HG03520 (cell line): ENCODE data around the gene ARHGEF9.
"Not testable (repeated sequence)": the region's sequence is repeated elsewhere in the genome, so short reads cannot be mapped to it uniquely, and the experiment has no call there.

ENCODE experiments used
- ATAC-seq: cut with Tn5 transposase; IDR thresholded peaks from one replicate; pipeline ENCODE4 v1.9.1; 2021; ENCODE audit warnings: mild to moderate bottlenecking, moderate library complexity; ENCODE audit not compliant: unreplicated experiment

ARHGEF9 gene

DNA sequence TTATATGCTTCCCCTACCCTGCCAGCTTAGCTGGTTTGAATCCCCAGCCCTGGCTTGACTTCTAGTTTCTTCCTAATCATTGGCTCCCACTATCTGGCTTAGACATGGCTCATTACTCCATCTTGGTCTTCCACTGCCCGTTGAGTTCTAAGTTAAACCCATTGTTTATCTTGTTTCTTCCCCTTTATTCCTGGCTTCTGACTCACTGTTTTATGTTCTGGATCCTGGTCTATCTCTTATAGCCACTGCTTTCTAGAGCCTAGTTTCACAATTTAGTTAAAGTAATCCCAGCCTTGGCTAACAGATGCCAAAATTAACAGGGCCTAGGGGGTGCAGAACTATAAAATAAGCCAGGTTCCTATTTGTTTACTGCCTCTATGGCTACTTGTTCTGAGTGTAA, 120.9 kb downstream of the ARHGEF9 start:
- ATAC-seq: no peak

GRCh38 chrX:63661676-63662075, 123.3 kb downstream of the ARHGEF9 start:
- no peak for ATAC-seq

DNA sequence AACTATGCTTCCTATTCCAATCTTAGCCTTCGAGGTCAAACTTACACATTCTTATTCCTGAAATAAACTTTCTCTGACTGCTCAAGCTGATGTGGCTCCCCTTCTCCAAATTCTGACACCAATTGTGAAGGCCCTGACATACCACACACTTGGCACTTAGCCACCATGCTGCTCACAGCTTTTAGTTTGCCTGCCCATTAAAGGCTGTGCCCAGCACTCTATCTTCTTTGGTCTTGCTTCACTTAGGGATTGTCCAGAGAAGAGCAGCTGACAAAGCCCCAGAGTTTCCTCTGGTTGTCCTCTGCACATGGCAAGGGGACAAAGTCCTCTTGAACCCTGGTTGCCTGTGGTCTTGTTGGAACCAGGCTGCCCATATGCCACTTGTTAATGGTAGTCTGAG, 126.1 kb downstream of the ARHGEF9 start:
- ATAC-seq: no peak

DNA sequence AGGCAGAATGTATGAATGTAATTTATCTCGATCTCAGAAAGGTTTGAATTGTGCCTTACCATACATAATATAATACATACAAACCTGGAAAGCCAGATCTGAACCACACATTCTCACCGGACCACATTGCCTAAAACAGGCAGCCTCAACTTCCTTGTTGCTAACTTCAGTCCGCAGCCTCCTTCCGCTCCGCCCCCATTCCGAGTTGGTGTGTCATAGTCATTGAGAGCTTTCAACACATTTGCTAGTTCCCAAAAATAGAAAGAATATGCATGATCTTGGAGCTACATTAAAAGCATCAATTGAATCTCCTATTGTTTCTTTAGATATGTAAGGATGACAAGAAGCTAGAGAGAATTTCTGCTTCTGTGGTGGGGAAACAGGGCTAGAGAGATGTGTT, 127.2 kb downstream of the ARHGEF9 start:
- ATAC-seq: no peak

DNA sequence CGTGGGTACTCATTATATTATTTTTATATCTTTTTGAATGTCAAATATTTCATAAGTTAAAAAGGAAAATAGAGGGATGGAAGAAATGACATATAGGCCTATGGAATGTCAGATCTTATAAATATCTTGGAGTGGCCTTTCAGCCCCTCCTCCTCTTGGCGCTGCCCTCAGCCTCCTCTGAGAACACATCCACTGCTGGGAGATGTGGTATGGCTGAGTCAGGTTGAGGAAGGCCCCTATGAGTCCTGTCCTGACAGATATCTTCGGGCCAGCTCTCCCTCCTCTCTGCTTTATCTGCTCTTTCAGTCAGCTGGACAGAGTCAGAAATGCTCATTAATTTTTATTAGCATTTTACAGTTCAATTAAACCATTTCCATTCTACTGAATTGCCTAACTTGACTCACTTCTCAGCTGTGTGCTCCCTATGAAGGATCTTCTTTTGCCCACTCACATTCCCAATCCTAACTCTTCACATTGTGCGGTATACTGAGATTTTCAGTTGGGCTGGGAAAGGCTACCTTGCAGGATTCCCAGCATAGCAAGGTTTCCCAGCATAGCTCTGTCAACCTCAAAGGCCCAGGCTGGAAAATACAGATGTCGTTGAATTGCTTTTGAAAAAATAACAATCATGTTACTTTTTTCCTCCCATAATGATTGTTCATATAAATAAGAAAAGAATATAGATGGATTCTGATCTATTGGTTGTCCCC, 128.0 kb downstream of the ARHGEF9 start:
- no peak for ATAC-seq

DNA sequence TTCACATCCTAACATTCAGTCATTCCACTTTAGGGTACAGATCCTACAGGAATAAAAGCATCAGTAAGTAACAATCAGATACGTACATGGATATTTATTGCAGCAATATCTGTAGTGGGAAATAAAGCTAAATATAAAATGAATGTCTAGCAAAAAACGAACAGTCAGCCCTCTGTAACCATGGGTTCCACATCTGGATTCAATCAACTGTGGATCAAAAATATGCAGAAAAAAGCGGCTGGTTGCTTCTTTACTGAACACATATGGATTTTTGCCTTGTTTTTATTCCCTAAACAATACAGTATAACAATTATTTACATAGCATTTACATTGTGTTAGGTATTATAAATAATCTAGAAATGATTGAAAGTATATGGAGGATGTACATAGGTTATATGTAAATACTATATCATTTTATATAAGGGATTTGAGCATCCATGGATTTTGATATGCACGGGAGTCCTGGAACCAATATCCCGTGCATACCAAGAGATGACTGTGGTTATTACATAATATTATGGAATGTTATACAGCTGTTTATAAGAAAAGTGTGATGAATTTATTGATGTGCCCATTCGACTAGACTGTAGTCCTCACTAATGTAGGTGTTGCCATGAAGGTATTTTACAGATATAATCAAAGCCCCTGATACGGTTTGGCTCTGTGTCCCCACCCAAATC, 132.8 kb downstream of the ARHGEF9 start:
- no peak for ATAC-seq

DNA sequence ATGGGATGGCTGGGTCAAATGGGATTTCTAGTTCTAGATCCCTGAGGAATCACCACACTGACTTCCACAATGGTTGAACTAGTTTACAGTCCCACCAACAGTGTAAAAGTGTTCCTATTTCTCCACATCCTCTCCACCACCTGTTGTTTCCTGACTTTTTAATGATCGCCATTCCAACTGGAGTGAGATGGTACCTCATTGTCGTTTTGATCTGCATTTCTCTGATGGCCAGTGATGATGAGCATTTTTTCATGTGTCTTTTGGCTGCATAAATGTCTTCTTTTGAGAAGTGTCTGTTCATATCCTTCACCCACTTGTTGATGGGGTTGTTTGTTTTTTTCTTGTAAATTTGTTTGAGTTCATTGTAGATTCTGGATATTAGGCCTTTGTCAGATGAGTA, 139.3 kb downstream of the ARHGEF9 start:
- ATAC-seq: not testable (repeated sequence)

GRCh38 chrX:63635750-63636149, 149.3 kb downstream of the ARHGEF9 start:
- no peak for ATAC-seq

DNA sequence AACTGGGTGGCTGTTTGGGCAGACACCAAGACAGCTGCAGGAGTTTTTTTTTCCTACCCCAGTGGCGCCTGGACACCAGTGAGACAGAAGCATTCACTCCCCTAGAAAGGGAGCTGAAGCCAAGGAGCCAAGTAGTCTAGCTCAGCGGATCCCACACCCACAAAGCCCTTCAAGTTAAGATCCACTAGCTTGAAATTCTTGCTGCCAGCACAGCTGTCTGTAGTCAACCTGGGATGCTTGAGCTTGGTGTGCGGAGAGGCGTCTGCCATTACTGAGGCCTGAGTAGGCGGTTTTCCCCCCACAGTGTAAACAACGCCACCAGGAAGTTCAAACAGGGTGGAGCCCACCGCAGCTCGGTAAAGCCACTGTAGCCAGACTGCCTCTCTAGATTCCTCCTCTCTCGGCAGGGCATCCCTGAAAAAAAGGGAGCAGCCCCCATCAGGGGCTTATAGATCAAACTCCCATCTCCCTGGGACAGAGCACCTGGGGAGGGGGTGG, 171.4 kb downstream of the ARHGEF9 start:
- ATAC-seq: no peak

DNA sequence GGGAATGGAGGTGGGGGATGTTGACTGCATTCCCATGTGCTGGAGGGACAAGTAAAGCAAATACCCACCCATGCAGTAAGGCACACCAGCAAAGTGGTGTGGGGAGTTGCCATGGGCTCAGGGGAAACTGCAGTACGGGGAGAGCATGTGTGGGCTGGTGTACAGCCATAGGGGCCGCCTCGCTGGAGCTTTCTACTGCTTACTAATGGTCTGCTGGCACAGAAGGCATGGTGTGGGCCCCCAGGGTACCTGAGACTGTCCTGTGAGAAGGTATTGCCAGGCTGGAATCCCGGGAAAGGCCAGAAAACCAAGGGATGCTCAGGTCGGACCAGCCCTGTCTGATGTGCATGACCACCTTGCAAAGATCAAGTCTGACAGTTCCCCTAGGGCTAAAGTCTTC, 199.1 kb downstream of the ARHGEF9 start:
- no peak for ATAC-seq
